Measurements from ENCODE around the gene FLNB. TPM values are rescaled to one million over a fixed set of nuclear protein-coding genes. Genes with fewer than 3 reads are reported as not detected.

The FLNB gene
- total RNA-seq, 1 experiment from 2014 or later: 315 TPM

- Mint-ChIP-seq H3K27me3 (ENCODE audit: insufficient read depth, unreplicated experiment) (no peaks in the 10 kb centered on the region), H3K4me3 (ENCODE audit: unreplicated experiment) (no peak overlapping the region), H3K9me3 (ENCODE audit: unreplicated experiment) (no peaks in the 10 kb centered on the region), H3K4me1 (ENCODE audit: low read depth, unreplicated experiment) (peaks cover 22% of the 10 kb centered on the region), H3K36me3 (ENCODE audit: insufficient read depth, unreplicated experiment) (peaks cover 99% of the 10 kb centered on the region), H3K27ac (ENCODE audit: unreplicated experiment) (no peak overlapping the region)
- no peaks in the 10 kb centered on the region for H3K9me3 ChIP-seq
- ChIA-PET CTCF (no interaction called here), POLR2A (no interaction called here)
- no TSS peak for BruUV-seq (replicated peaks)
- DNase-seq: no peak
- H3K4me3 ChIP-seq (ENCODE audit: low read depth, low read length): no peak overlapping the region
- no peaks in the 10 kb centered on the region for H3K27me3 ChIP-seq (replicated peaks; ENCODE audit: control insufficient read depth, insufficient read depth, low read length)
- intact Hi-C loops (cut with micrococcal nuclease; ENCODE audit: unreplicated experiment): no loop called here
- no peak for TF ChIP-seq CTCF (IDR thresholded peaks at IDR 0.05; ENCODE audit: insufficient read depth in 1 of 2, low read depth in 1 of 2, low read length in 1 of 2, severe bottlenecking in 1 of 2, unreplicated experiment in 1 of 2)
- H3K4me1 ChIP-seq: peaks cover 18% of the 10 kb centered on the region
- H3K36me3 ChIP-seq (ENCODE audit: control insufficient read depth, insufficient read depth, low read length): peaks cover 6% of the 10 kb centered on the region
Observed at GRCh38 chr3:58158442-58159153, 150.4 kb downstream of the FLNB start.

GRCh38 chr3:58160399-58160798 is 152.2 kb downstream of the FLNB start:
- no peaks in the 10 kb centered on the region for H3K27me3 ChIP-seq (replicated peaks; ENCODE audit: control insufficient read depth, insufficient read depth, low read length)
- no peak for DNase-seq
- peaks cover 6% of the 10 kb centered on the region for H3K36me3 ChIP-seq (ENCODE audit: control insufficient read depth, insufficient read depth, low read length)
- intact Hi-C loops (cut with micrococcal nuclease; ENCODE audit: unreplicated experiment): no loop called here
- no TSS peak for BruUV-seq (replicated peaks)
- Mint-ChIP-seq H3K27me3 (ENCODE audit: insufficient read depth, unreplicated experiment) (no peaks in the 10 kb centered on the region), H3K4me3 (ENCODE audit: unreplicated experiment) (no peak overlapping the region), H3K4me1 (ENCODE audit: low read depth, unreplicated experiment) (peaks cover 33% of the 10 kb centered on the region), H3K9me3 (ENCODE audit: unreplicated experiment) (no peaks in the 10 kb centered on the region), H3K36me3 (ENCODE audit: insufficient read depth, unreplicated experiment) (peaks cover 99% of the 10 kb centered on the region), H3K27ac (ENCODE audit: unreplicated experiment) (peak overlapping the region; percentile 76)
- peaks cover 36% of the 10 kb centered on the region for H3K4me1 ChIP-seq
- ChIA-PET POLR2A (no interaction called here), CTCF (no interaction called here)
- H3K9me3 ChIP-seq: no peaks in the 10 kb centered on the region
- TF ChIP-seq CTCF (IDR thresholded peaks at IDR 0.05; ENCODE audit: insufficient read depth in 1 of 2, low read depth in 1 of 2, low read length in 1 of 2, severe bottlenecking in 1 of 2, unreplicated experiment in 1 of 2): no peak
- H3K4me3 ChIP-seq (ENCODE audit: low read depth, low read length): no peak overlapping the region

- no peak for TF ChIP-seq CTCF (IDR thresholded peaks at IDR 0.05; ENCODE audit: insufficient read depth in 1 of 2, low read depth in 1 of 2, low read length in 1 of 2, severe bottlenecking in 1 of 2, unreplicated experiment in 1 of 2)
- Mint-ChIP-seq H3K4me1 (ENCODE audit: low read depth, unreplicated experiment) (peaks cover 40% of the 10 kb centered on the region), H3K27me3 (ENCODE audit: insufficient read depth, unreplicated experiment) (no peaks in the 10 kb centered on the region), H3K4me3 (ENCODE audit: unreplicated experiment) (peak overlapping the region; percentile 2), H3K9me3 (ENCODE audit: unreplicated experiment) (no peaks in the 10 kb centered on the region), H3K36me3 (ENCODE audit: insufficient read depth, unreplicated experiment) (peaks cover 98% of the 10 kb centered on the region), H3K27ac (ENCODE audit: unreplicated experiment) (peak overlapping the region; percentile 76)
- BruUV-seq (replicated peaks): no TSS peak
- Histone ChIP-seq H3K9me3 (no peaks in the 10 kb centered on the region), H3K36me3 (ENCODE audit: control insufficient read depth, insufficient read depth, low read length) (peaks cover 6% of the 10 kb centered on the region; the same call in 1 of the 2 replicates), H3K27me3 (replicated peaks; ENCODE audit: control insufficient read depth, insufficient read depth, low read length) (no peaks in the 10 kb centered on the region), H3K4me1 (peaks cover 47% of the 10 kb centered on the region), H3K4me3 (ENCODE audit: low read depth, low read length) (no peak overlapping the region)
- ChIA-PET POLR2A (no interaction called here), CTCF (no interaction called here)
- no peak for DNase-seq
- intact Hi-C loops (cut with micrococcal nuclease; ENCODE audit: unreplicated experiment): no loop called here
Observed at GRCh38 chr3:58161435-58162398, 153.5 kb downstream of the FLNB start.

All from Caco-2 (cell line).